HepG2 (cell line): ENCODE results near the gene PISD. TPM values are rescaled to one million over a fixed set of nuclear protein-coding genes. Genes with fewer than 3 reads are reported as not detected.

Experiments
- ARNT ChIP-seq: fragments of 450-650 bp; IDR thresholded peaks from 2 replicates; pipeline ENCODE4 v1.6.1; 2017
- ARNT2 ChIP-seq: sonication (generic); formaldehyde crosslinking; IDR thresholded peaks from 2 replicates; pipeline ENCODE4 v1.8.0; 2022; ENCODE audit warnings: mild to moderate bottlenecking, low read depth, missing genetic modification reagents, moderate library complexity
- DNMT1 ChIP-seq: sonication (generic); formaldehyde crosslinking; IDR thresholded peaks from 2 replicates; pipeline ENCODE4 v1.5.1; 2020; ENCODE audit warnings: mild to moderate bottlenecking, missing genetic modification reagents
- DR1 ChIP-seq: sonication (generic); formaldehyde crosslinking; IDR thresholded peaks from 2 replicates; pipeline ENCODE4 v1.8.0; 2021; ENCODE audit warnings: mild to moderate bottlenecking, missing genetic modification reagents, inconsistent platforms
- EHMT2 ChIP-seq: fragments of 200-600 bp; sonication (generic); IDR thresholded peaks from 2 replicates; pipeline ENCODE4 v1.7.0; 2017; ENCODE audit warnings: antibody characterized with exemption, low read depth, low read length, borderline replicate concordance
- FOXJ3 ChIP-seq: sonication (generic); formaldehyde crosslinking; IDR thresholded peaks from 2 replicates; pipeline ENCODE4 v1.4.0; 2020; ENCODE audit warnings: missing genetic modification reagents, mild to moderate bottlenecking, borderline replicate concordance
- HDAC2 ChIP-seq: sonication (generic); formaldehyde crosslinking; IDR thresholded peaks from 2 replicates; pipeline ENCODE4 v1.4.0; 2020; ENCODE audit warnings: missing genetic modification reagents
- NAIF1 ChIP-seq: sonication (generic); formaldehyde crosslinking; IDR thresholded peaks from 2 replicates; pipeline ENCODE4 v1.5.0; 2020; ENCODE audit warnings: mild to moderate bottlenecking, missing genetic modification reagents, borderline replicate concordance
- PAX8 ChIP-seq: sonication (generic); formaldehyde crosslinking; IDR thresholded peaks from 2 replicates; pipeline ENCODE4 v1.8.0; 2022; ENCODE audit warnings: mild to moderate bottlenecking, missing genetic modification reagents, borderline replicate concordance
- SIN3A ChIP-seq: IDR thresholded peaks from 2 replicates; pipeline ENCODE4 v1.6.1; 2011; ENCODE audit warnings: low read depth, mild to moderate bottlenecking, control low read depth, low read length, borderline replicate concordance
- SOX6 ChIP-seq, 2 experiments: fragments of 450-650 bp in 1 of 2; sonication (generic) in 1 of 2; formaldehyde crosslinking in 1 of 2; IDR thresholded peaks; 2 replicates each; pipeline versions ENCODE4 v1.4.0 to v1.6.1; 2017 to 2020; ENCODE audit warnings: antibody characterized with exemption in 1 of 2, mild to moderate bottlenecking in 1 of 2, missing genetic modification reagents in 1 of 2
- SP5 ChIP-seq: IDR thresholded peaks from 2 replicates; pipeline ENCODE4 v1.6.1; 2016; ENCODE audit warnings: low read depth, borderline replicate concordance
- ZFP41 ChIP-seq: sonication (generic); formaldehyde crosslinking; IDR thresholded peaks from 2 replicates; pipeline ENCODE4 v1.4.0; 2020; ENCODE audit warnings: mild to moderate bottlenecking, missing genetic modification reagents, borderline replicate concordance
- ZNF121 ChIP-seq: sonication (generic); formaldehyde crosslinking; IDR thresholded peaks from 2 replicates; pipeline ENCODE4 v1.5.0; 2020; ENCODE audit warnings: mild to moderate bottlenecking, missing genetic modification reagents
- ZNF24 ChIP-seq: fragments of 450-650 bp; IDR thresholded peaks from 2 replicates; pipeline ENCODE4 v1.6.1; 2017; ENCODE audit warnings: antibody characterized with exemption, mild to moderate bottlenecking
- ZNF644 ChIP-seq: IDR thresholded peaks from 2 replicates; pipeline ENCODE4 v1.6.1; 2016; ENCODE audit warnings: low read depth
- ZNF780A ChIP-seq: sonication (generic); formaldehyde crosslinking; IDR thresholded peaks from 2 replicates; pipeline ENCODE4 v1.8.0; 2022; ENCODE audit warnings: mild to moderate bottlenecking, missing genetic modification reagents, moderate library complexity
- polyA plus RNA-seq, 8 experiments: library from polyadenylated mRNA; depleted of rRNA in 3 of 8; stranded (reverse) in 7 of 8; unstranded in 1 of 8; fragments of >200 nt; fragmentation: Illumina TruSeq in 4 of 8; extraction: Trizol in 4 of 8; gene quantifications; 2 replicates each; pipeline versions ENCODE4 v1.2.1 to v1.2.3, GENCODE V29; 2011 to 2016; ENCODE audit warnings: low read depth in 4 of 8, missing spikeins in 1 of 8, mixed read lengths in 1 of 8; ENCODE audit not compliant: insufficient read depth in 1 of 8
- total RNA-seq, 5 experiments: library from RNA; depleted of rRNA; stranded (reverse); fragments of >200 nt; fragmentation: Illumina TruSeq; extraction: Trizol; gene quantifications; 2 replicates each; pipeline ENCODE4 v1.2.3, GENCODE V29; 2016; ENCODE audit warnings: low read depth in 1 of 5
- TF ChIP-seq, protein P1 (sequence below): sonication (generic); formaldehyde crosslinking; IDR thresholded peaks from 2 replicates; pipeline ENCODE4 v1.4.0; 2020; ENCODE audit warnings: mild to moderate bottlenecking, missing genetic modification reagents, borderline replicate concordance
- TF ChIP-seq, protein P2 (sequence below): IDR thresholded peaks from 2 replicates; pipeline ENCODE4 v1.6.1; 2016
- TF ChIP-seq, protein P3 (sequence below): sonication (generic); formaldehyde crosslinking; IDR thresholded peaks from 2 replicates; pipeline ENCODE4 v1.5.0; 2020; ENCODE audit warnings: mild to moderate bottlenecking, missing genetic modification reagents
- TF ChIP-seq, protein P4 (sequence below): sonication (generic); formaldehyde crosslinking; IDR thresholded peaks from 2 replicates; pipeline ENCODE4 v1.8.0; 2022; ENCODE audit warnings: missing genetic modification reagents, mild to moderate bottlenecking, inconsistent platforms, borderline replicate concordance
- TF ChIP-seq, protein P5 (sequence below): sonication (generic); formaldehyde crosslinking; IDR thresholded peaks from 2 replicates; pipeline ENCODE4 v1.4.0; 2020; ENCODE audit warnings: missing genetic modification reagents, borderline replicate concordance

PISD gene
- total and polyA plus RNA-seq, 2 of the 13 experiments (the other 11 are each of a cell fraction or from before 2014, with no cell fraction given): 30.1 to 47.7 TPM

DNA sequence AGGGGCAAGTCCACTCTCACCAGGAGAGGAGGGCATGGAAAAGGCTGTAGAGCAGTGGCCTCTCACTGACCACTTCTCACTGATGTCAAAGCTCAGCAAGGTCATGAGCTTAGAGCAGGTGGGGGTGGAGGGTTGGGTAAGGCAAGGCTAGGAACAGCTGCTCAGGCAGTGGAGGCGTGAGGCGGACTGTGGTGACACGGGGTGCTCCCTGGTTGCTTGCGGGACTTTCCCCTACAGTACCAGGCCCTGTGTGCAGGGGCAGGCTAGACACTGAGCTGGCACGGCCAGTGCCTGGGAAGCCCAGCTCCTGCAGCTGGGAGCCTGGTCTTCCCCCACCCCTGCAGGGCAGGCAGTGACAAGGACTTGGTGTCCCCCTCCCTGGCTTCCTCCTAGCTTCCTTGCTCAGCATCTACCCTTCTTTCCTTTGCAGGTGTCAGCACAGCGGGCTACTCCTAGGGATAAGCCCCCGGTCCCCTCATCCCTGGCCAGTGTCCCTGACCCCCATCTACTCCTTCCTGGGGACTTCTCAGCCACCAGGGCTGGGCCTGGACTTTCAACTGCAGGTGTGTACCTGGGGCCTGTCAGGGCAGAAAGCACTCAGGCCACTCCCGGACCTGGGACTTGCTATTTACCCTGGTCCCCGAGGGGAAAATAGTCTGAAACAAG lies 45.6 kb downstream of the PISD start (continued):
- TF ChIP-seq SIN3A: no peak
- TF ChIP-seq HDAC2 (CRISPR knock-in tag): 0 out of 2 replicates have a peak, but pooled peaks have one; percentile 13
- TF ChIP-seq, protein P1, sequence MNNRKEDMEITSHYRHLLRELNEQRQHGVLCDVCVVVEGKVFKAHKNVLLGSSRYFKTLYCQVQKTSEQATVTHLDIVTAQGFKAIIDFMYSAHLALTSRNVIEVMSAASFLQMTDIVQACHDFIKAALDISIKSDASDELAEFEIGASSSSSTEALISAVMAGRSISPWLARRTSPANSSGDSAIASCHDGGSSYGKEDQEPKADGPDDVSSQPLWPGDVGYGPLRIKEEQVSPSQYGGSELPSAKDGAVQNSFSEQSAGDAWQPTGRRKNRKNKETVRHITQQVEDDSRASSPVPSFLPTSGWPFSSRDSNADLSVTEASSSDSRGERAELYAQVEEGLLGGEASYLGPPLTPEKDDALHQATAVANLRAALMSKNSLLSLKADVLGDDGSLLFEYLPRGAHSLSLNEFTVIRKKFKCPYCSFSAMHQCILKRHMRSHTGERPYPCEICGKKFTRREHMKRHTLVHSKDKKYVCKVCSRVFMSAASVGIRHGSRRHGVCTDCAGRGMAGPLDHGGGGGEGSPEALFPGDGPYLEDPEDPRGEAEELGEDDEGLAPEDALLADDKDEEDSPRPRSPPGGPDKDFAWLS (CRISPR knock-in tag): no peak
- TF ChIP-seq ZFP41: no peak
- no peak for TF ChIP-seq SP5 (CRISPR knock-in tag)
- no peak for TF ChIP-seq SOX6 (IDR thresholded peaks at IDR 0.05)
- TF ChIP-seq SOX6 (CRISPR knock-in tag; IDR thresholded peaks at IDR 0.05): peak; percentile 38; the same call in 1 of the 2 replicates
- TF ChIP-seq ZNF644 (CRISPR knock-in tag): no peak
- TF ChIP-seq, protein P2, sequence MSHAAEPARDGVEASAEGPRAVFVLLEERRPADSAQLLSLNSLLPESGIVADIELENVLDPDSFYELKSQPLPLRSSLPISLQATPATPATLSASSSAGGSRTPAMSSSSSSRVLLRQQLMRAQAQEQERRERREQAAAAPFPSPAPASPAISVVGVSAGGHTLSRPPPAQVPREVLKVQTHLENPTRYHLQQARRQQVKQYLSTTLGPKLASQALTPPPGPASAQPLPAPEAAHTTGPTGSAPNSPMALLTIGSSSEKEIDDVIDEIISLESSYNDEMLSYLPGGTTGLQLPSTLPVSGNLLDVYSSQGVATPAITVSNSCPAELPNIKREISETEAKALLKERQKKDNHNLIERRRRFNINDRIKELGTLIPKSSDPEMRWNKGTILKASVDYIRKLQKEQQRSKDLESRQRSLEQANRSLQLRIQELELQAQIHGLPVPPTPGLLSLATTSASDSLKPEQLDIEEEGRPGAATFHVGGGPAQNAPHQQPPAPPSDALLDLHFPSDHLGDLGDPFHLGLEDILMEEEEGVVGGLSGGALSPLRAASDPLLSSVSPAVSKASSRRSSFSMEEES: no peak
- TF ChIP-seq, protein P3, sequence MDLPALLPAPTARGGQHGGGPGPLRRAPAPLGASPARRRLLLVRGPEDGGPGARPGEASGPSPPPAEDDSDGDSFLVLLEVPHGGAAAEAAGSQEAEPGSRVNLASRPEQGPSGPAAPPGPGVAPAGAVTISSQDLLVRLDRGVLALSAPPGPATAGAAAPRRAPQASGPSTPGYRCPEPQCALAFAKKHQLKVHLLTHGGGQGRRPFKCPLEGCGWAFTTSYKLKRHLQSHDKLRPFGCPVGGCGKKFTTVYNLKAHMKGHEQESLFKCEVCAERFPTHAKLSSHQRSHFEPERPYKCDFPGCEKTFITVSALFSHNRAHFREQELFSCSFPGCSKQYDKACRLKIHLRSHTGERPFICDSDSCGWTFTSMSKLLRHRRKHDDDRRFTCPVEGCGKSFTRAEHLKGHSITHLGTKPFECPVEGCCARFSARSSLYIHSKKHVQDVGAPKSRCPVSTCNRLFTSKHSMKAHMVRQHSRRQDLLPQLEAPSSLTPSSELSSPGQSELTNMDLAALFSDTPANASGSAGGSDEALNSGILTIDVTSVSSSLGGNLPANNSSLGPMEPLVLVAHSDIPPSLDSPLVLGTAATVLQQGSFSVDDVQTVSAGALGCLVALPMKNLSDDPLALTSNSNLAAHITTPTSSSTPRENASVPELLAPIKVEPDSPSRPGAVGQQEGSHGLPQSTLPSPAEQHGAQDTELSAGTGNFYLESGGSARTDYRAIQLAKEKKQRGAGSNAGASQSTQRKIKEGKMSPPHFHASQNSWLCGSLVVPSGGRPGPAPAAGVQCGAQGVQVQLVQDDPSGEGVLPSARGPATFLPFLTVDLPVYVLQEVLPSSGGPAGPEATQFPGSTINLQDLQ (CRISPR knock-in tag): no peak
- no peak for TF ChIP-seq PAX8 (CRISPR knock-in tag)
- no peak for TF ChIP-seq EHMT2
- TF ChIP-seq, protein P4, sequence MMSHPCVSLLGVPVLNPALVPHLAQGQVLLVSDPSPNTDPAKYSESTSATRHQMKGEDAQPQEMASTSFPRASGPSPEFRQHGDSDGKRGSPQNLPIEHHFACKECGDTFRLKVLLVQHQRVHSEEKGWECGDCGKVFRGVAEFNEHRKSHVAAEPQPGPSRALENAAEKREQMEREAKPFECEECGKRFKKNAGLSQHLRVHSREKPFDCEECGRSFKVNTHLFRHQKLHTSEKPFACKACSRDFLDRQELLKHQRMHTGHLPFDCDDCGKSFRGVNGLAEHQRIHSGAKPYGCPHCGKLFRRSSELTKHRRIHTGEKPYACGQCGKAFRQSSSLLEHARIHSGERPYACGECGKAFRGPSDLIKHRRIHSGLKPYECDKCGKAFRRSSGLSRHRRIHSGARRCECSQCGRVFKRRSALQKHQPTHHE (CRISPR knock-in tag): no peak
- no peak for TF ChIP-seq ZNF121 (CRISPR knock-in tag)
- TF ChIP-seq ZNF24: no peak
- TF ChIP-seq FOXJ3: no peak
- TF ChIP-seq, protein P5, sequence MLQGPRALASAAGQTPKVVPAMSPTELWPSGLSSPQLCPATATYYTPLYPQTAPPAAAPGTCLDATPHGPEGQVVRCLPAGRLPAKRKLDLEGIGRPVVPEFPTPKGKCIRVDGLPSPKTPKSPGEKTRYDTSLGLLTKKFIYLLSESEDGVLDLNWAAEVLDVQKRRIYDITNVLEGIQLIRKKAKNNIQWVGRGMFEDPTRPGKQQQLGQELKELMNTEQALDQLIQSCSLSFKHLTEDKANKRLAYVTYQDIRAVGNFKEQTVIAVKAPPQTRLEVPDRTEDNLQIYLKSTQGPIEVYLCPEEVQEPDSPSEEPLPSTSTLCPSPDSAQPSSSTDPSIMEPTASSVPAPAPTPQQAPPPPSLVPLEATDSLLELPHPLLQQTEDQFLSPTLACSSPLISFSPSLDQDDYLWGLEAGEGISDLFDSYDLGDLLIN: no peak
- TF ChIP-seq DR1 (CRISPR knock-in tag): no peak
- no peak for TF ChIP-seq NAIF1 (CRISPR knock-in tag)
- TF ChIP-seq ZNF780A: no peak
- no peak for TF ChIP-seq DNMT1 (CRISPR knock-in tag)
- TF ChIP-seq ARNT2 (CRISPR knock-in tag): no peak
- TF ChIP-seq ARNT: no peak
